HG03442 (cell line): ENCODE data around the gene CDC14B.
"Not testable (repeated sequence)": the region's sequence is repeated elsewhere in the genome, so short reads cannot be mapped to it uniquely, and the experiment has no call there.

ENCODE experiments used
- ATAC-seq: cut with Tn5 transposase; IDR thresholded peaks from one replicate; pipeline ENCODE4 v1.9.1; 2021; ENCODE audit warnings: mild to moderate bottlenecking, moderate library complexity; ENCODE audit not compliant: unreplicated experiment

CDC14B gene

DNA sequence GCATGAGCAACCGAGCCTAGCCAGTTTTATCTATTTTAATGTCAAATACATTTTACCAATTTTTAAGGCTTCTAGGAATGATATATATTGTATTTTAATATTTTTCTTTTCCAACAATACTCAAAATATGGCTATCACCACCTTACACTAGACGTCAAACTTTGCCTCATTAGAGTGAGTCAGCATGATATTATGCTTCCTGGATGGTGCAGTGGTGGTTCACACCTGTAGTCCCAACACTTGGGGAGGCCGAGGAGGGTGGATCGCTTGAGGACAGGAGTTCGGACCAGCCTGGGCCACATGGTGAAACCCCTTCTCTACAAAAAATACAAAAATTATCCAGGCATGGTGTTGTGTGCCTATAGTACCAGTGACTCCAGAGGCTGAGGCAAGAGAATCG is 7.3 kb upstream of the CDC14B start:
- no peak for ATAC-seq

DNA sequence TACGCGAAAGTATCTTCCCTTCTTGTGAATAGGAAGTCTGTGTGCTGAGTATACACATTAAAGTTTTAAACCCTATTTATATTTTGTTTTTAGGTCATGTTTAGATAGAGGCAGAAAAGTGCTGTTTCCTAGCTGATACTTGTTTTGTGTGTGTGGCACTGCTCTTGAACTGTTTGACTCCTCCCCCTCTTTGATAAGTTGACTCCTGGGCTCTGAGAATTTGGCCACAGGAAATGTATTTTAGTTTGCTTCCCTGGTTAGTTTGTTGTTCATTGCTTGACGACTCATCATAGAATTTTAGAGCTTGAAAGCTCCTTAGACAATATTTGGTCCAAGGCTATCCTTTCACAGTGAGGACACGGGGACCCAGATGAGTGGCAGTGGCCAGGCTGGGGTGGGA is 2.0 kb upstream of the CDC14B start:
- no peak for ATAC-seq

DNA sequence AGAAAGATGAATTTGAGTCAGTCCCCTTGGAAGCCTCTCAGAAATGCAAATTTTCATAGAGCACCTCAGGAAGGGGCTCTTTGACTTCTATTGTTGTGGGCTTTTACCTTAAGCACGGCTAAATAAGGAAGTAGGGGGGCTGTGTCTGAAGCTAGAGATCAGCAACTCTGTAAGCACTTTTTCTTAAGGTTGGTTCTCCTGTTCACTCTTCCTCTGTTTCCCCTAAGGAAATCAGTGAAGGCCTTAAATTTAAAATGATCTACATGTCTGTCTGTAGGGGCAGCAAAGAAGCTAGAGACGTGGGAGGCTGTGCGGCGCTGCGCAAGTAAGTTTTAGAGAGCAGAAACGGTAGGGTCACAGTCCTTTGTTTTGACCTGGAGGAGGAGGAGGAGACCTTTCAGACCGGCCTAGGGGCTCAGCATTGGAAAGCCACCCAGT is 1.2 kb upstream of the CDC14B start:
- no peak for ATAC-seq

DNA sequence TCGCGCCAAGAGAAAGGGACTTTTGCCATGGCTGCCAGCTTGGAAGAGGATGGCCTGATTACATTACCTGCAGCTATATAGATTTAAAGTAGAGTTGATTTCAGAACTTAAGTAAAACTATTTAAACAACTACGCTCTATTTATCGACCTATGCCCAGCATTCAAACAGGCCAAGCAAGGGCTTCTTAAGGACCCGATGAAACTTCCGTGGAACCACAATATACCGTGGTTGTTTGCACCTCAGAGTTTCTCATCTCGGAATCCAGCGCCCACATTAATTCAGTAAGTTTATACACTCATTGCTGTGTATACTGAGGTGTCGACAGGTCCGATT is 505 bp upstream of the CDC14B start:
- ATAC-seq: no peak

DNA sequence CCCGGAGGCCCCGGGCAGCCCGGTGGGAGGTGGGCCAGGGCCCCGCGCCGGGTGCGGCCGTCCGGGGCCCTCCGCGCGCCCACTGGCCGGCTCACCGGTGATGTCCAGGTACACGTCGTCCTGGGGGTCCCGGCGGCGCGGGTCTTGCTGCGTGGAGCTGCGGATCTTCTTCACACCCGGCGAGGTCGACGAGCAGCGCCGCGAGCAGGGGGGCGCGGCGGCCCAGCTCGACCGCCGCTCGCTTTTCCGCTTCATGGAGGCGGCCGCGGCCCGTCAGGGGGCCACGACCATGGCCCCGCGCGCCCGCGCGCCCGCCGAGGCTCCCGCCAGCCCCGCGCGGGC is 548 bp downstream of the CDC14B start:
- ATAC-seq: no peak

DNA sequence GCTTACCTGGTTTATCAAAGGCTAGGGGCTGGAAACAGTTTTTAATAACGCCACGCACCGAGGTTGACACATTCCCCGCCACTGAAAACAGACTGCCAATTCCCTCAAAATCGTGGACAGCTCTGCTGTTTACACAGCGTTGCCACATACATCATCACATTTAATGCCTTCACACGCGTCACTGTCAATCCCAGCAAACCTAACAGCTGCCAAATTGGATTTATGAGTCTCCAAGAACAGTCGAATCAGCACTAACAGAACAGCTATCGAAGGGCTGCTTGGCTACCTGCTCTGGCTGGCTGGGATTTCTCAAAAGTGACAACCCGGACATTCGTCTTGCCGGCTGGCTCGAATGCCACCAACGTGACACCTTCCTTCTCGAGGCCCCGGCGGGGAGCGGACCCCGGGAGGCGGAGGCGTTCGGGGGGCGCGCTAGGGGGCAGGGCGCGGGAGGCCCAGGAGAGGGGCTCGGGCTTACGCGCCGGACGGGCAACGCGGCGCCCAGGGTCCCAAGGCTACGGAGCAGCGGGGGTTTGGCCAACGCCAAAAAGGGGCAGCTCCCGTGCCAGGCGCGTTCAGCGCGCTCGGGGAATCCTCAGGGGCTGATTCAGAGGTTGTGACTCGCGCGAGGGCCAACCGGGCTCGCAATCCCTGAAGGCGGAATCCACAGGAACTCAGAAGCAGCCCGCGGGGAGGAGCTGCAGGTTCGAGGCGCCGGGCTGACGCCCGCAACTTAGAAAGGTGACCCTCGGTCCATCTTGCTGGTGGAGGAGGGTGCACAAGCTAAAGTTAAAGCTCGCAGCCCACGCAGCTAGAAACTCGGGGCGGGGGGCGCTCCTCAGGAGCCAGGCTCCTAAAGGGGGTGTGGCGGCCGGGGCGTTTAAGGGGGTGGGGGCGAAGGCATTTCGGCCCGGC is 1.2 kb downstream of the CDC14B start:
- no peak for ATAC-seq

DNA sequence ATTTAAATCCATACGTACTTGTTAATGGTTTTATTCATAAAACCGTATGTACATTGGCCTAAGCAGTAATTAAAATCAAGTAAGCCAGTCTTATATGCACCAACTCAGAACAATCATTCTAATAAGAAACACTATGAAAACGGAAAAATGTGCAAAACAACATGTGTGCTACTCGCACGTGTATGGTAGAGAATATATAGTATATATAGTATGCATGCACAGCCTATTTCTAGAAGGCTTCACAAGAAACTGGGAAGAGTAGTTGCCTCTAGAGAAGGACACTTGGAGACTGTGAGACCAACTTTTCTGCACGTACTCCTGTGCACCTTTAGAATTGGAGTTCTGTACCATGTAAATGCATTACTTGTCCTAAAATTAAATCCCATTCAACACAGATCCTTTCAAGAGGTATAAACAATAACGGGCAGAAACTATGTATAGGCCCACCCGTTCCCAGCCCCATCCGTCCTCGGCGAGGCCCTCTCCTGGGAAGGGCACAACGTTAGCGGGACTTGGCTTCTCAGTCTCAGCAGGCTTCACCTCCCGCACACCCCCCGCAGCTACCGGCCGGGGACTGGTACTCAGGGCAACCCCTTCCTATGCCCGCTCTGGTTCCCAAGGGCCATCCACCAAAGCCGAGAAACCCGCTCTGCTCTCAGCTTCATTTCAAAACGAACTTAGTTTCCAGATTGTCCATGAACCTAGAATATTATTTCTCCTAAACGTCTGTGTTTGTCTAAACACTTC is 2.0 kb downstream of the CDC14B start:
- no peak for ATAC-seq

DNA sequence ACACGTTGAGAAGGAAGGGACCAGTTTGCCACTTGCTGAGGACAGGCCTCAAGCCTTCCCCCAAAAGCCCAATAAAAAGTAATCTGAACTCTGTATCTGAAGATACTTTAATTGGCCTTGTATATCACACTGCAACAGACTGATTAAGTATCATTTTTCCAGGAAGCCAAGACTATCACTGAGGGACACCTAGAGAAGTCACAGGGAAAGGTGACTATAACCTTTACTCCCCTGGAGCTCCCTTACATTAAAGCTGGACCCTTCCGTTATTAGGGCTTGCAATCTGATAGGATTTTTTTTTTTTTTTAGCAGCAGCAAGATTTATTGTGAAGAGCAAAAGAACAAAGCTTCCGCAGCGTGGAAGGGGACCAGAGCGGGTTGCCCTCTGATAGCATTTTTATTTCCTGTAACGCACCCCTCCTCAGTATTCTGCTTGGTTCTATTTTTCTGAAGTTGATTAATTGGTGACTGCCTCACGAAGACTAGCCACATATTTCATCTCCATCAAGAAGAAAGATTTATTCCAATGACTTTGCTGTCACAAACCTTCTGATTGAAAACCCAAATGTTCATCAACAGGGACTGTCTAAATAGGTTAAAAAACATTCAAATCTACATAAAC is 2.7 kb downstream of the CDC14B start:
- ATAC-seq: no peak

DNA sequence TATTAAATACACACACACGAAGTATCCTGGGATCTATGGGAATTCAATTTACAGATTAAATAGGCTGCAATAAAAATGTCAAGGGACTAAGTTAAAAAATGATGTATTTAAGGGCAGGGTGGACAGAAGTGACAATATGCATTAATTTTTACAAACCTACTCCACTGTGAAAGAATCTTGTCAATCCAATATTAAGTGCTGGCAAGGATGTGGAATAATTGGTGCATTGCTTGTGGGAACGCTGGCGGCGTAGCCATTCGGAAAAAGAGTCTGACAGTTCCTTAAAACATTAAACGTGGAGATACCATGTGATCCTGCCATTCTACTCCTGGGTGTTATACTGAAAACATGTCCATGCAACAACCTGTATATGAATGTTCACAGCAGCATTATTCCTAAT is 4.2 kb downstream of the CDC14B start:
- ATAC-seq: no peak

DNA sequence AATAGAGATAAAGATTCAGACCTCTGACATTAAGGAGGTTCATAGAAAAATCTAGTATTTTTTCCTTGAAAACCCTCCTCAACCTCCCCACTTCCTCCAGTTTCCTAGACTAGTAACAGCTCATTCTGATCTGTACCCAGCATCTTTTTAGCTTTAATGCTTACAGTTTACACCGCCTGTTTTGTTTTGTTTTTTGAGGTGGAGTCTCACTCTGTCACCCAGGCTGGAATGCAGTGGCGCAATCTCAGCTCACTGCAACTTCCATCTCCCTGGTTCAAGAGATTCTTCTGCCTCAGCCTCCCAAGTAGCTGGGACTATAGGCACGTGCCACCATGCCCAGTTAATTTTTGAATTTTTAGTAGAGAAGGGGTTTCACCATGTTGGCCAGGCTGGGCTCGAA is 5.0 kb downstream of the CDC14B start:
- ATAC-seq: not testable (repeated sequence)

DNA sequence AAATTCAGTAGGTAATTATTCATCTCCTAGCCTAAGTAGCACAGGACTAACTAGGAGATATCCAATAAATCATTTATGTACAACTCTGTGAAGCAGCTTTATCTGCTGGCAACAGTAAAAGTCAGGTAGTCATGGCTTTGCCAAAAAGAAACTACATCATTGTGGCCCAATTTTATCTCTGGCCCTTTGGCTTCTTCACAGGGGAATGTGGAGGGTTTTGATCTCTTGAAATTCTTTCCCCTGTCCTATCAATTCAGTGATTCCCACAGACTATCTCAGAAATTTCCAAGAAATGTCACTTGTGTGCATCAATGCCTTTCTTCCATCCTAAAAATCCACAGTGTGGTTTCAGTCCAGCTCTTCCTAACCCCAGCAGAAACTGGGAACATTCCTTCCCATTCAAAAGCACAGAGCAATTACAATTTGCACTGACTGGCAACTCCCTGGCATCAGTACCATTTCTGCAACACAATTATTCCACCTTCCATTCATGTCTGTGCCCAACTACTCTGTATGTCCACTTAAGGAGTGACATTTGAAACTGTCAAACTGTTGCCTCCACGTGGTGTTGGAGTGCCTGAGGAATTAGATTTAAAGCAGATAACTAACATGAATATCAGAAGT is 6.6 kb downstream of the CDC14B start:
- no peak for ATAC-seq

DNA sequence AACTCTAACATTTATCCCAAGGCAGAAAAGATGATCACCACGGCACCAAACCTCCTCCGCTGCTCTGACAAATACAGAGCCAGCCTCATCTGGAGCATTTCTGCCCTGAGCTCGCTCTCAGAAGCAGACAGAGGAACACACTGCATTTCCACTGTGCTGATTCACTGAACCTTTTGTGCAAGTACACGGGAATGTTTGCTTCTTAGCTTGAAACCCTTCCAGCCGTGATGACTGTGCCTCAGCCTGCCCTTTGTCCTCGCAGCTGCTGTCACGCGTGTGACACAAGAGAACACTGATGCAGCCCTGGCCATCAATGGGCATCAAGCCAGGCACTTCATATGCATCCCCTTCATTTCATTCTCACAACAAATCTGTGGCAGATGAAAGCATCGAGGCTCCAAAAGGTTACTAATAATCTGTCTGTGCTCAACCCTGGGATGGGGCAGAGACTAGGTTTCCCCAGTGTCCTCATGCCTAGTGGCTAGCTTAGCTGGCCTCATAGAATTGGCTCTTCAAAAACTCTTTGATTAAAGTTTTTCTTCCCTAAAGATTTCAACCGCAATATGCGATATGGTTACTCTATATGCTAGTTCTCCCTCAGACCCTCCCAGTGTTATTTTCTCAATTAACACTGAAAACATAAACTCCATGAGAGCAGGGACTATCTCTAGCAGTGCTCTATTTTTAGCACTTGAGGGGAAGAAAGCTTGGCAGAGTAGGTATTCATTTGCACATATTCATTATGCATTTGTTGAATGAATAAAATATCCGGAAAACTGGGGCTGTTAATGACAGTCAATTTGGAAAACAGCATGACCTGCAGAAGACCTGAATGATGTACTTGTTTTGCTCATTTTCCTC is 7.3 kb downstream of the CDC14B start:
- no peak for ATAC-seq

DNA sequence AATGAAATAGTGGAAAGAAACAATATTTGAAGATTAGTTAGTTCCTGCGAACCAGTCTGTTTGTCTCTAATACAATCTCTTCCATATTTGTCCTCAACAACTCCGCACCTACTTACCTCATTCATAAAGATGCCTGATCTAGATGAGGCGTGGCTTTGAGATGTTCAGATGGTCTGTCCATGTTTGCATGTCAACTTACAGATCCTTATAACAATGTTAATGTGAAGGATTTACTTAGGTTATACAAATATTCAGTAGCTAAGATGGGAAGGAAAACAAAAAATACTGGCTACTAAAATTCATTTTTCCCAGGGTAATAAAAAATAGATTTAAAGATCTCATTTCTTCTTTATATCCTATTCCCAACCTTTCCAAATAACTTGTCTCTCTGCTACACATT is 8.3 kb downstream of the CDC14B start:
- ATAC-seq: no peak

DNA sequence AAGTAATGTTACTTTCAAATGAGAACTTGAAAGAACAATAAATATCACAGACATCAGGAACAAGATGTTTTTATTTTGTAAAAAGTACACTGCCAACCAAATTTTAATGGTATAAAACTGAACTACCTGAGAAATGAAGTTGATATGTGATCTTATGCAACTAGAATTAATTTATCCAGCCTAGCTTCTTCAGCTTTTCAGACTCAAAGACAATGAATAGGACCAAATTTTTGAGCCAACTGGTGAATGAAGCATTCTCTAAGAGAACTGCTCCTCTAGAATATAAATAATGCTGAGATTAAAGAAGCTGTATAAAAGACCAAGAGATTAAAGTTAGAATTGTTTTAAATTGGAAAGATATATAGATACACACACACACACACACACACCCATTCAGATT is 9.9 kb downstream of the CDC14B start:
- no peak for ATAC-seq

DNA sequence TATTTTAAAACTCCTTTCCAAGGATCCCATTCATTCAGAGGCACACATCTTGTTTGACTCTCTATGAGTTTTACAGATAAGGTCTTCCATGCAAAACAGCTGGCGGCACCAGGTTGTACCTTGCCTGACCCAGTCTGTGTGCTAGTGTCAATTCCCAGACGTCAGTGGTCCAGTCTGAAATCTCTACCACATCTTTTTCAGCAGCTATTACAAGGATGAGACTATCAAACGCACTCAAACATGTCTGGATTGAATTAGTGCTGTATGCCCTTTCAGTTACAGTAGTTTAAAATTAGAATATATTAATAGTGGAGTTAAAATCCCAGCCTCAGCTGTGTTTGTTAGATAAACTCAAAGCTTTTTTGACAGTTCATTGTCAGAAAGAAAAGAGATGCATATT is 11.7 kb downstream of the CDC14B start:
- ATAC-seq: no peak

DNA sequence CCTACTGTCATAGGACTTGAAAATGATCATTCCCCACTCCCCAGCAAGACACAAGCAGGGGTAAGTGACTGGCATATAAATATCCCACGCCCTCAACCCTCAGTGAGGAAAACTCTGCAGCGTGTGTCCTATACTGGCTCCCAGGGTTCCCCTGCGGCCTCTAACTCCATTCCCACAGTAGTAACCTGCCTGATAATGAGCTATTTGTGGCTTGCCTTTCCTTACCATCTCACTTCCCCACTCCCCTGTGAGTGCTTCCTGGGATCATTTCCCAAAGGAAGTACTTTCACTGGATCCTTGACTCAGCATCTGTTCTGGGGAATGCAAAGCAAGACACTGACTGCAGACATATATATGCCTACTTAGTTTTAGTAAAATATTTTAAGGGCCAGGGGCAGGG is 14.3 kb downstream of the CDC14B start:
- no peak for ATAC-seq

DNA sequence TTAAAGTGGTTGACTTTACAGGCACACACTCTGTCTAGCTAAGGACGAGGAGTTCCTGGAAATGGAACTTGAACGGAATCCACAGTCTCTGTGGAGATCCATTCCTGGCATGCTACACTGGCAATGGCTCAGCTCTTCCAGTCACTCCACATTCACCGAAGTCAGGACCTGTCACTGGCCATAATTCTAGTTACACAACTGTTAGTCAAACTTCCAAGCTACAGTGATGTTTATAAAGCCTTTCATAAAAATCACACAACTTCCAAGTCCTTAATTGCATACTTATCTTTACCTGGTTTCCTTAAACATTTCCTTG is 15.7 kb downstream of the CDC14B start:
- ATAC-seq: no peak

DNA sequence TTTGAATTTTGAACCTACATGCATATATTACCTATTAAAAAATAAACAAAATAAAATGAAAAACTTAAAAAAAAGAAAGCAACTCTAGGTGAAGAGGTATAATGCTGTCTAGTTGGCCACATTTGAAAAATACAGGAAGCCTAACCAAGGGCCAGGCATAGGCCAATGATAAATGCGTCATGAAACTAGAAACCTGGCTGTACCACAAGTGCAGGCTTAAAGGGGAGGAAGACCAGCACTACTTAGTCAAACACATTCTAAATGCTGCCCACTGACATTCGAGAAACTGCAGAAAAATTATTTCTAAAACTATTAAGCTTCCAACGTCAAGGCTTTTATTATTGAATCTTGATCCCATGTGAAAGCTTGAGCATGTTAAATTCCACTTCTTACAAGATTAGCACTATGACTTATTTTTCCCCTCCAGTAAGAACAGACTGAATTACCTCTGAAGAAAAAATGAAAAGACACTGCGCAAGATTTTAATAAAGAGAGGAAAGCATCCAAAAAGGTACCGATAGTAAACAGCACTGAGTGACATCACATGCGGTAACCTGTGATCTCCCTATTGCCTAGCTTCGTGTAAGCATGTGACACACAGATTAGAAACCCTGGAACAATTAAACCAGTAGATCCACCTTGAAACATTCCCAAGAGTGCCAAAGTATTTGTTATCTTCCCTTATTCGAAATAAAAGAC is 16.2 kb downstream of the CDC14B start:
- ATAC-seq: no peak

DNA sequence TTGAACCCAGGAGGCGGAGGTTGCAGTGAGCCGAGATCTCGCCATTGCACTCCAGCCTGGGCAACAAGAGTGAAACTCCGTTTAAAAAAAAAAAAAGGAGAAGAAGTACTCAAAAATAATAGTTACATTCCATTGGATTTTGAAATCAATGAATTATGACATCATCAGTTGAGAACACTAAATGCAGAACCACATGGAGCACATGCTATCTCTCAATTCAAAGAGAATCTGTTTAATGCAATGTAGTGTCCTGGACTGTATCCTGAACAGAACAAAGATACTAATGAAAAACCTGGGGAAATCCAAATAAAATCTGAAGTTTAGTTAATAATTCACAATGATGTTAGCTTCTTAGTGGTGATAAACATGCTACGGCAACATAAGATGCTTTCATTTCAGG is 20.3 kb downstream of the CDC14B start:
- ATAC-seq: no peak

DNA sequence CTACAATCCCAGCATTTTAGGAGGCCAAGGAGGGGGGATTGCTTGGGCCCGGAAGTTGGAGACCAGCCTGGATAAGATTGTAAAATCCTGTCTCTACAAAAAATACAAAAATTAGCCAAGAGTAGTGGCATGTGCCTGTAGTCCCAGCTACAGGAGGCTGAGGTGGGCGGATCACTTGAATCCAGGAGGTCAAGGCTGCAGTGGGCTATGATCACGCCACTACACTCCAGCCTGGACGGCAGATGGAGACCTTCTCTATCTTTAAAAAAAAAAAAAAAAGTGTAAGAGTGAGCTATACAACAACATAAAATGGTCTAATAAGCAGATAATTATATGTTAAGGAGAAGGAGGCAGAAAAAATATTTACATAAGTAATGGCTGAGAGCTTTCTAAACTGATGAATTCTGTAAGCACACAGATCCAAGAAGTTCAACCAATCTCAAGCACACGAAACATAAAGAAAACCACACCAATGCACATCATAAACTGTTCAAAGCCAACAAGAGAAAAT is 23.0 kb downstream of the CDC14B start:
- no peak for ATAC-seq
